Activated T-helper 9 cell treated with anti-CD3 and anti-CD28 coated beads, Interleukin-2, amount 50 U/mL, for 16 hours (primary cell): ENCODE measurements around the gene MROH2A.

Experiments used
- DNase-seq: peaks from one replicate; pipeline ENCODE4 v3.0.0-alpha.2; 2020; ENCODE audit warnings: low read depth

Gene MROH2A

GRCh38 chr2:233761040-233761769 lies 16.9 kb upstream of the MROH2A start:
- DNase-seq = no peak

GRCh38 chr2:233764264-233764663 lies 13.9 kb upstream of the MROH2A start:
- no peak for DNase-seq

GRCh38 chr2:233764761-233765160 lies 13.4 kb upstream of the MROH2A start:
- DNase-seq = no peak

- no peak for DNase-seq
Measured at GRCh38 chr2:233766416-233766815, 11.7 kb upstream of the MROH2A start.

GRCh38 chr2:233768076-233768475 lies 10.1 kb upstream of the MROH2A start:
- no peak for DNase-seq

GRCh38 chr2:233769260-233769659 lies 8.9 kb upstream of the MROH2A start:
- no peak for DNase-seq

GRCh38 chr2:233772153-233772552 lies 6.0 kb upstream of the MROH2A start:
- no peak for DNase-seq

GRCh38 chr2:233772583-233772982 lies 5.5 kb upstream of the MROH2A start:
- no peak for DNase-seq

GRCh38 chr2:233773854-233774253 lies 4.3 kb upstream of the MROH2A start:
- DNase-seq = no peak

GRCh38 chr2:233775414-233775813 lies 2.7 kb upstream of the MROH2A start:
- no peak for DNase-seq

- DNase-seq = no peak
Measured at GRCh38 chr2:233779722-233780121, 1.6 kb downstream of the MROH2A start.

- DNase-seq = no peak
Measured at GRCh38 chr2:233780771-233781170, 2.6 kb downstream of the MROH2A start.

- DNase-seq = no peak
Measured at GRCh38 chr2:233789554-233789953, 11.4 kb downstream of the MROH2A start.

GRCh38 chr2:233791151-233791882 lies 13.2 kb downstream of the MROH2A start:
- DNase-seq = no peak

GRCh38 chr2:233791883-233792329 lies 13.8 kb downstream of the MROH2A start:
- no peak for DNase-seq

GRCh38 chr2:233792720-233793119 lies 14.6 kb downstream of the MROH2A start:
- DNase-seq = no peak

GRCh38 chr2:233793465-233794127 lies 15.5 kb downstream of the MROH2A start:
- no peak for DNase-seq

GRCh38 chr2:233794128-233794658 lies 16.1 kb downstream of the MROH2A start:
- DNase-seq = no peak

GRCh38 chr2:233795735-233796171 lies 17.6 kb downstream of the MROH2A start:
- no peak for DNase-seq

- no peak for DNase-seq
Measured at GRCh38 chr2:233796254-233796653, 18.1 kb downstream of the MROH2A start.

- no peak for DNase-seq
Measured at GRCh38 chr2:233798335-233799086, 20.4 kb downstream of the MROH2A start.

GRCh38 chr2:233799087-233799665 lies 21.0 kb downstream of the MROH2A start:
- no peak for DNase-seq
